ENCODE results near the gene SPATA6. TPM values are rescaled to one million over a fixed set of nuclear protein-coding genes. Genes with fewer than 3 reads are reported as not detected.

Gene SPATA6
- total and polyA plus RNA-seq, 2 of the 8 experiments (the other 6 are each of a cell fraction or from before 2014, with no cell fraction given), result 2.4 to 17.2 TPM

DNA sequence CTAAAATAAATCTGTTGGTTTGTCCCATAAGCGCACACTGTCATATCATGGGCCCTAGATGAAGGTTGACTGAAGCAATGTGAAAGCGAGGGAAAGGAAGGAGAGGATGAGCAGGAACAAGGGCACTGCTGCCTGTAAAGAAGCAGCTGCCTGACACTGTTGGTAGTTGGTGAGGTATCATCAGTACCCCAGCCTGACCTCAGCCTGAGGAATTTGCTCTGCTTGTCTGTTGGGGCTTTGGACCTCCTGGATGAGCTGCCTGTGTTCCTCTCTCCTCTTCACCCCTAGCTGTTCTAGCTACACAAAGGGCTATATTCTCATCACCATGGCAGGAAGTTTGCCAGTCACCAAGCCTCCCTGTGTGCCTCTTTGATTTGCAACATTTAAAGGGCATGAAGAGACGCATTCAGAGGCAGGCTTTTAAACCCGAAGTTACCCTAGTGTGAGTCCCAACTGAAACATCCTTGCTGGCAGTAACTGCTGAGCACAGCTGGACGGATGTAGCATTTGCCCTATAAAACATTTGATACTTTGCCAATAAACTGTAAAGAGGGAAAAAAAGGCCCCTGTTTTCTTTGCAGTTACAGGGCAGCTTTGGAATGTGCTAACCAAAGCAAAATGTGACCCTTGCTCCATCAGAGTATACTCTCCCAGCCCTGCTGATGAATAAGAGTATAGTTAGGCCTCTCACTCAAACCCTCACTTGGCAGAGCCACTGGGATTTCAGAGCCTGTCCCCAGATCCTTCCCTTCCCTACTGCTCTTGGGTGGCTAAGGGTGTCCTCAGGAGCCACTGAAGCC is 22.2 kb upstream of the SPATA6 start (continued):
- TF ChIP-seq SP1 (IDR thresholded peaks at IDR 0.05; ENCODE audit: low read depth, low read length) (no peak), SUZ12 (IDR thresholded peaks at IDR 0.05; ENCODE audit: low read length) (no peak), KDM5A (IDR thresholded peaks at IDR 0.05; ENCODE audit: low read length) (no peak), PHF8 (conservative IDR thresholded peaks at IDR 0.05; ENCODE audit: low read depth, low read length) (no peak)
- TF ChIP-seq, protein P1, sequence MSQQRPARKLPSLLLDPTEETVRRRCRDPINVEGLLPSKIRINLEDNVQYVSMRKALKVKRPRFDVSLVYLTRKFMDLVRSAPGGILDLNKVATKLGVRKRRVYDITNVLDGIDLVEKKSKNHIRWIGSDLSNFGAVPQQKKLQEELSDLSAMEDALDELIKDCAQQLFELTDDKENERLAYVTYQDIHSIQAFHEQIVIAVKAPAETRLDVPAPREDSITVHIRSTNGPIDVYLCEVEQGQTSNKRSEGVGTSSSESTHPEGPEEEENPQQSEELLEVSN (IDR thresholded peaks at IDR 0.05), result no peak

Data from H1 (cell line).